K562 (cell line): Measurements from ENCODE around the gene NELFE. TPM values are rescaled to one million over a fixed set of nuclear protein-coding genes. Genes with fewer than 3 reads are reported as not detected.
A peak's percentile ranks its signal among the peaks of the same experiment; 100 is the strongest.

Experiments
- ATAC-seq: fragments of 200-7000 bp; cut with Tn5 transposase; 3 replicates; pipeline ENCODE4 v1.9.1; 2020; ENCODE audit warnings: moderate library complexity
- BruUV-seq: library from RNA; stranded (reverse); fragments of 400-500 nt; replicated peaks from 2 replicates; lab custom pipeline; 2021; lab: Mats Ljungman, UMichigan
- CTCF ChIA-PET: fragments of 300-600 bp; formaldehyde crosslinking; extraction: SDS; loops from one replicate; lab custom pipeline; 2021; ENCODE audit warnings: low intra/inter-chr PET ratio; lab: Yijun Ruan, JAX
- POLR2A ChIA-PET: fragments of 300-600, 350-650 bp; sonication (Branson Sonifier 250); formaldehyde crosslinking; extraction: SDS; loops from one replicate; lab custom pipeline; 2021; ENCODE audit warnings: antibody characterized with exemption, inconsistent platforms; lab: Yijun Ruan, JAX
- DNase-seq, 4 experiments: peaks; one replicate each; pipeline versions ENCODE4 v3.0.0 to v3.0.0-alpha.2; 2011 to 2018; ENCODE audit warnings: low spot score in 3 of 4, mixed read lengths in 3 of 4; ENCODE audit errors: extremely low read depth in 1 of 4
- FAIRE-seq: peaks from 2 replicates; lab custom pipeline; 2011; peaks lifted over from hg19 to GRCh38; lab: Jason Lieb, UNC
- H2AFZ ChIP-seq: 2 replicates; pipeline ENCODE4 v1.6.0; 2011; ENCODE audit warnings: low read depth, low read length, control low read depth, inconsistent platforms
- H3K27ac ChIP-seq: fragments of 200-600 bp; 3 replicates; pipeline ENCODE4 v1.8.0; 2011; ENCODE audit warnings: low read depth, mild to moderate bottlenecking, control low read depth, inconsistent platforms, low read length, moderate library complexity, mixed read lengths; ENCODE audit errors: extremely low read depth
- H3K27me3 ChIP-seq, 2 experiments: fragments of 300-600 bp in 1 of 2; 2 replicates in 1 of 2; 3 replicates in 1 of 2; pipeline versions ENCODE4 v1.6.0 to v1.8.0; 2011; ENCODE audit warnings: inconsistent platforms in 2 of 2, low read length in 2 of 2, mild to moderate bottlenecking in 1 of 2, mixed read lengths in 1 of 2, moderate library complexity in 1 of 2; ENCODE audit not compliant: control insufficient read depth in 2 of 2, insufficient read depth in 2 of 2
- H3K36me3 ChIP-seq: fragments of 300-600 bp; 3 replicates; pipeline ENCODE4 v1.8.0; 2011; ENCODE audit warnings: mild to moderate bottlenecking, low read length, inconsistent platforms; ENCODE audit not compliant: control insufficient read depth, insufficient read depth
- H3K4me1 ChIP-seq, 2 experiments: fragments of 200-600 bp in 1 of 2; replicated peaks in 1 of 2; 2 replicates in 1 of 2; 3 replicates in 1 of 2; pipeline versions ENCODE4 v1.5.1 to v1.8.0; 2011; ENCODE audit warnings: inconsistent platforms in 2 of 2, low read length in 2 of 2, mild to moderate bottlenecking in 1 of 2, mixed read lengths in 1 of 2, moderate library complexity in 1 of 2; ENCODE audit not compliant: control insufficient read depth in 2 of 2, insufficient read depth in 2 of 2
- H3K4me2 ChIP-seq: 2 replicates; pipeline ENCODE4 v1.6.1; 2011; ENCODE audit warnings: low read length, control low read depth, inconsistent platforms, mixed read lengths; ENCODE audit not compliant: insufficient read depth
- H3K4me3 ChIP-seq: fragments of 200-600 bp; sonication (generic), shearing (Covaris generic); 2 replicates; pipeline ENCODE4 v1.5.1; 2016; ENCODE audit warnings: control low read depth, inconsistent platforms
- H3K79me2 ChIP-seq: fragments of 200-600 bp; 3 replicates; pipeline ENCODE4 v1.8.0; 2011; ENCODE audit warnings: low read length, inconsistent platforms; ENCODE audit not compliant: control insufficient read depth, insufficient read depth
- H3K9ac ChIP-seq, 2 experiments: 2 replicates each; pipeline versions ENCODE4 v1.6.0 to v1.6.1; 2011; ENCODE audit warnings: low read depth in 2 of 2, low read length in 2 of 2, control low read depth in 1 of 2, inconsistent platforms in 1 of 2, mild to moderate bottlenecking in 1 of 2, mixed read lengths in 1 of 2; ENCODE audit not compliant: insufficient read depth in 1 of 2
- H3K9me1 ChIP-seq: one replicate; pipeline ENCODE4 v1.6.0; 2011; ENCODE audit warnings: inconsistent platforms, mild to moderate bottlenecking, low read length, moderate library complexity; ENCODE audit not compliant: control insufficient read depth, insufficient read depth
- H3K9me3 ChIP-seq: replicated peaks from 2 replicates; pipeline ENCODE4 v1.5.1; 2011; ENCODE audit warnings: low read depth, low read length, inconsistent platforms; ENCODE audit not compliant: control insufficient read depth, insufficient read depth
- H4K20me1 ChIP-seq: replicated peaks from 2 replicates; pipeline ENCODE4 v1.6.1; 2011; ENCODE audit warnings: low read length, inconsistent platforms, mixed read lengths; ENCODE audit not compliant: control insufficient read depth, insufficient read depth
- ARID2 ChIP-seq: fragments of 450-650 bp; IDR thresholded peaks from 2 replicates; pipeline ENCODE4 v1.6.1; 2017; ENCODE audit warnings: antibody characterized with exemption, mild to moderate bottlenecking
- ATF1 ChIP-seq, 2 experiments: fragments of 450-650 bp in 1 of 2; IDR thresholded peaks; 2 replicates each; pipeline ENCODE4 v1.6.1; 2016; ENCODE audit warnings: missing compliant biosample characterization in 1 of 2, missing genetic modification characterization in 1 of 2
- E2F3 ChIP-seq: fragments of 250-450 bp; sonication (Bioruptor Pico); IDR thresholded peaks from 2 replicates; pipeline ENCODE4 v1.4.0; 2020; ENCODE audit warnings: mild to moderate bottlenecking
- HDAC3 ChIP-seq: fragments of 450-650 bp; IDR thresholded peaks from 2 replicates; pipeline ENCODE4 v1.6.1; 2018; ENCODE audit warnings: borderline replicate concordance, mild to moderate bottlenecking, moderate library complexity; ENCODE audit not compliant: partially characterized antibody
- IRF1 ChIP-seq: sonication (generic); formaldehyde crosslinking; IDR thresholded peaks from 2 replicates; pipeline ENCODE4 v1.8.0; 2022; ENCODE audit warnings: missing genetic modification reagents, mild to moderate bottlenecking, borderline replicate concordance
- IRF2 ChIP-seq: sonication (generic); formaldehyde crosslinking; IDR thresholded peaks from 2 replicates; pipeline ENCODE4 v1.8.1; 2022; ENCODE audit warnings: mild to moderate bottlenecking, missing genetic modification reagents
- KLF16 ChIP-seq: IDR thresholded peaks from 2 replicates; pipeline ENCODE4 v1.6.1; 2016; ENCODE audit warnings: antibody characterized with exemption
- KLF6 ChIP-seq: fragments of 250-450 bp; sonication (Bioruptor Pico); IDR thresholded peaks from 2 replicates; pipeline ENCODE4 v1.4.0; 2020; ENCODE audit warnings: mild to moderate bottlenecking, moderate library complexity, borderline replicate concordance
- LEF1 ChIP-seq: fragments of 450-650 bp; IDR thresholded peaks from 2 replicates; pipeline ENCODE4 v1.6.1; 2016; ENCODE audit warnings: mild to moderate bottlenecking
- MXI1 ChIP-seq: IDR thresholded peaks from 2 replicates; pipeline ENCODE4 v1.6.1; 2011; ENCODE audit warnings: low read depth, mild to moderate bottlenecking, improper control_type of control experiment, low read length
- MYBL2 ChIP-seq, 2 experiments: fragments of 450-650 bp in 1 of 2; sonication (generic) in 1 of 2; formaldehyde crosslinking in 1 of 2; IDR thresholded peaks; 2 replicates each; pipeline versions ENCODE4 v1.6.1 to v1.8.1; 2017 to 2022; ENCODE audit warnings: borderline replicate concordance in 1 of 2, inconsistent platforms in 1 of 2, low read depth in 1 of 2, mild to moderate bottlenecking in 1 of 2, missing genetic modification reagents in 1 of 2, moderate library complexity in 1 of 2
- NCOR1 ChIP-seq: fragments of 450-650 bp; IDR thresholded peaks from 2 replicates; pipeline ENCODE4 v1.6.1; 2016; ENCODE audit warnings: mild to moderate bottlenecking, moderate library complexity
- POLR2AphosphoS5 ChIP-seq: IDR thresholded peaks from 2 replicates; pipeline ENCODE4 v1.6.1; 2011; ENCODE audit warnings: mild to moderate bottlenecking, low read depth, low read length, moderate library complexity; ENCODE audit not compliant: control insufficient read depth, insufficient read depth
- PTTG1 ChIP-seq: fragments of 450-650 bp; IDR thresholded peaks from 2 replicates; pipeline ENCODE4 v1.6.1; 2016; ENCODE audit warnings: low read depth, mild to moderate bottlenecking, missing genetic modification characterization, missing compliant biosample characterization
- RUNX1 ChIP-seq: sonication (generic); IDR thresholded peaks from 2 replicates; pipeline ENCODE4 v1.6.1; 2016; ENCODE audit warnings: antibody characterized with exemption, low read depth
- THRAP3 ChIP-seq: fragments of 450-650 bp; IDR thresholded peaks from 2 replicates; pipeline ENCODE4 v1.6.1; 2016; ENCODE audit warnings: mild to moderate bottlenecking, inconsistent platforms, borderline replicate concordance
- TRIM24 ChIP-seq, 2 experiments: fragments of 450-650 bp; IDR thresholded peaks; 2 replicates each; pipeline ENCODE4 v1.6.1; 2016
- USF1 ChIP-seq: sonication (generic); formaldehyde crosslinking; IDR thresholded peaks from 2 replicates; pipeline ENCODE4 v1.9.0; 2022; ENCODE audit warnings: mild to moderate bottlenecking, missing genetic modification reagents
- ZC3H11A ChIP-seq: IDR thresholded peaks from 2 replicates; pipeline ENCODE4 v1.6.1; 2012; ENCODE audit warnings: low read depth, low read length, improper control_type of control experiment
- ZNF143 ChIP-seq: sonication (generic); formaldehyde crosslinking; IDR thresholded peaks from 2 replicates; pipeline ENCODE4 v1.9.0; 2022; ENCODE audit warnings: mild to moderate bottlenecking, missing genetic modification reagents
- ZNF175 ChIP-seq: fragments of 200-800 bp; sonication (Bioruptor generic); IDR thresholded peaks from 2 replicates; pipeline ENCODE4 v1.6.1; 2016; ENCODE audit warnings: low read depth, mild to moderate bottlenecking, missing genetic modification characterization, missing compliant biosample characterization
- ZNF589 ChIP-seq: fragments of 200-800 bp; sonication (Bioruptor generic); IDR thresholded peaks from 2 replicates; pipeline ENCODE4 v1.6.1; 2016; ENCODE audit warnings: low read depth, missing genetic modification characterization, missing compliant biosample characterization
- ZNF696 ChIP-seq: fragments of 250-450 bp; sonication (Bioruptor Pico); conservative IDR thresholded peaks from 2 replicates; pipeline ENCODE4 v1.4.0; 2020; ENCODE audit warnings: mild to moderate bottlenecking, moderate library complexity
- WGBS: fragments of 100-300 bp; shearing (Covaris generic); methylation state at CpG from one replicate; pipeline ENCODE4 v1.1.6; 2016; ENCODE audit warnings: low coverage, mixed read lengths; ENCODE audit not compliant: insufficient coverage; ENCODE audit errors: missing lambda C conversion rate; 5-methylcytosine and 5-hydroxymethylcytosine counted together
- in situ Hi-C: fragments of 300-500 bp; cut with MboI; formaldehyde crosslinking; loops from 4 replicates; pipeline ENCODE4 v1.15.0; 2018; ENCODE audit warnings: inconsistent platforms, mixed read lengths
- intact Hi-C: fragments of 100-400 bp; cut with micrococcal nuclease; formaldehyde crosslinking; loops from 2 replicates; pipeline ENCODE4 v1.14.2; 2022
- polyA plus RNA-seq, 8 experiments: library from polyadenylated mRNA; depleted of rRNA in 4 of 8; stranded (reverse) in 5 of 8; unstranded in 3 of 8; fragments of >200 nt; fragmentation: Nextera tagmentation in 2 of 8; fragmentation: Illumina TruSeq in 1 of 8; extraction: Ambion mirVana in 2 of 8; extraction: Trizol in 1 of 8; gene quantifications; 2 replicates each; pipeline versions ENCODE4 v1.2.1 to v1.2.3, GENCODE V29; 2011 to 2014; ENCODE audit warnings: inconsistent platforms in 1 of 8, missing spikeins in 1 of 8
- total RNA-seq, 7 experiments: library from RNA; depleted of rRNA in 6 of 7; stranded (reverse); fragments of >200 nt in 6 of 7; fragmentation: Illumina TruSeq in 2 of 7; extraction: Trizol in 2 of 7; gene quantifications; 2 replicates each; pipeline versions ENCODE4 v1.2.1 to v1.2.3, GENCODE V29; 2011 to 2021; ENCODE audit warnings: low replicate concordance in 1 of 7

Gene NELFE
- total and polyA plus RNA-seq, 9 of the 15 experiments (the other 6 are each of a cell fraction or from before 2014, with no cell fraction given), result 15.2 to 157 (median 91.5) TPM

GRCh38 chr6:31979238-31979898 lies 20.6 kb upstream of the NELFE start:
- no TSS peak for BruUV-seq
- no peaks in the 10 kb centered on the region for H3K9me1 ChIP-seq
- DNase-seq (peak in 3 of 4 experiments; percentile 27 to 75 (median 69)), FAIRE-seq (peak; percentile 83), ATAC-seq (peak; percentile 67)
- ChIA-PET CTCF (no interaction called here), POLR2A (interaction anchor here (0.6 to 1.1 kb wide), 6 partner anchors 27 to 184 kb away, joined by 3 to 4 read pairs (median 3); partner anchors contain the start of genes HSPA1B and VARS1)
- in situ Hi-C loops (no loop called here), intact Hi-C loops (loop anchor here (10.0 kb wide), 1 partner anchor 245 kb away; the partner anchor contains the start of gene CLIC1)
- peak overlapping the region; percentile 68 for H2AFZ ChIP-seq
- H3K36me3 ChIP-seq, result peaks cover 16% of the 10 kb centered on the region
- peaks cover 19% of the 10 kb centered on the region for H3K79me2 ChIP-seq
- H3K9me3 ChIP-seq, result no peaks in the 10 kb centered on the region
- WGBS, result 11% methylated on average over 3 of the region's 3 CpGs
- H3K27me3 ChIP-seq, result no peaks in the 10 kb centered on the region
- H4K20me1 ChIP-seq, result no peaks in the 10 kb centered on the region
- H3K27ac ChIP-seq, result peak overlapping the region; percentile 87
- H3K4me1 ChIP-seq, result peaks cover 31 to 34% of the 10 kb centered on the region in 2 experiments
- H3K4me3 ChIP-seq, result no peak overlapping the region; the same call in 1 of the 2 replicates
- H3K9ac ChIP-seq, result peak overlapping the region; percentile 71 to 72; a peak in 3 of 4 replicates
- H3K4me2 ChIP-seq, result peak overlapping the region; percentile 71
- TF ChIP-seq ZNF589 (CRISPR knock-in tag) (no peak), LEF1 (peak; percentile 60), PTTG1 (tag) (no peak), ZNF175 (CRISPR knock-in tag) (no peak), NCOR1 (peak; percentile 37), KLF6 (CRISPR knock-in tag) (no peak), E2F3 (CRISPR knock-in tag) (no peak), KLF16 (no peak), MXI1 (no peak), POLR2AphosphoS5 (0 out of 2 replicates have a peak, but pooled peaks have one; percentile 32), TRIM24 (IDR thresholded peaks at IDR 0.05) (no peak), IRF1 (CRISPR knock-in tag) (no peak), IRF2 (CRISPR knock-in tag) (no peak), ZC3H11A (no peak), THRAP3 (no peak), HDAC3 (peak; percentile 19), USF1 (CRISPR knock-in tag) (peak; percentile 57; the same call in 1 of the 2 replicates), ZNF143 (CRISPR knock-in tag) (no peak), MYBL2 (IDR thresholded peaks at IDR 0.05; ENCODE audit: low read depth) (no peak), MYBL2 (CRISPR knock-in tag; IDR thresholded peaks at IDR 0.05; ENCODE audit: borderline replicate concordance) (no peak), RUNX1 (no peak), ZNF696 (no peak), ARID2 (no peak), ATF1 (CRISPR knock-in tag; IDR thresholded peaks at IDR 0.05) (no peak), ATF1 (tag; IDR thresholded peaks at IDR 0.05) (no peak)
